ENCODE data around the gene TRIM44.

DNA sequence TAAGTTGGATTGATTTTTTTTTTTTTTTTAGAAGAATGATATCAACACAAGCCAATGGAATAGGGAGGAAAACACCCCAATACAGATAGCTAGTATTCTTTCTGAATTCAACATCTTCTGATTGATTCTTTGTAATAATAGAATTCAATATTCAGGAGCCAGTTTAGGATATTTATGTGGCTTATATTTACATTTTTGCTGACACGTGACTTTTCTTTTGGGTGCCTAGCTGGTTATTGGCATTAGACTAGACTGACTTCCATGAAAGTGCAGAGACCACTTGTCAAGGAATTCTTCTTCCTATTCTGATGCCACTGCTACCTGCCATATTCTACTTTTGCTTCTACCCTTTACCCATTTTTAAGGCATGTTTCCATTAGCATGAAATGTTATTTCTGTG is 16.4 kb downstream of the TRIM44 start:
- TF ChIP-seq CTCF (conservative IDR thresholded peaks at IDR 0.05 in 1 of 2, IDR thresholded peaks at IDR 0.05 in 1 of 2; ENCODE audit: extremely low read depth in 1 of 2, insufficient read depth in 1 of 2, low read depth in 1 of 2, low read length in 2 of 2), result no peak
- TF ChIP-seq EZH2 (IDR thresholded peaks at IDR 0.05; ENCODE audit: borderline replicate concordance, low read length), result no peak
